HFFc6 (cell line): Measurements from ENCODE around the gene IMPACT. TPM values are rescaled to one million over a fixed set of nuclear protein-coding genes. Genes with fewer than 3 reads are reported as not detected.

Source experiments
- DNase-seq: peaks from one replicate; pipeline ENCODE4 v3.0.0-alpha.2; 2018
- H3K27ac Mint-ChIP-seq: 2 replicates; pipeline ENCODE4 v1.8.0; 2020; ENCODE audit warnings: mild to moderate bottlenecking, mixed read lengths
- H3K27me3 Mint-ChIP-seq: 2 replicates; pipeline ENCODE4 v1.8.0; 2021; ENCODE audit warnings: mild to moderate bottlenecking, moderate library complexity, mixed read lengths; ENCODE audit not compliant: insufficient read depth
- H3K36me3 Mint-ChIP-seq: 2 replicates; pipeline ENCODE4 v1.8.0; 2021; ENCODE audit warnings: low read depth, mixed read lengths
- H3K4me1 Mint-ChIP-seq: 2 replicates; pipeline ENCODE4 v1.8.0; 2020; ENCODE audit warnings: low read depth, mixed read lengths
- H3K4me3 Mint-ChIP-seq: 2 replicates; pipeline ENCODE4 v1.8.0; 2020; ENCODE audit warnings: mild to moderate bottlenecking, moderate library complexity, mixed read lengths
- H3K9me3 Mint-ChIP-seq: 2 replicates; pipeline ENCODE4 v1.8.0; 2020; ENCODE audit warnings: mild to moderate bottlenecking, mixed read lengths
- total RNA-seq, 6 experiments: library from RNA; stranded (reverse); fragmentation: NEBNext Ultra II Directional; extraction: Animal tissue kit (Norgen Biotek cat#: 25700); gene quantifications; 2 replicates in 1 of 6; 3 replicates in 5 of 6; pipeline ENCODE4 v1.2.3, GENCODE V29; 2021
- TF ChIP-seq, protein P1 (sequence below): fragments of 200-600 bp; sonication (generic); IDR thresholded peaks from 2 replicates; pipeline ENCODE4 v1.5.0; 2021; ENCODE audit warnings: antibody characterized with exemption, mild to moderate bottlenecking

Gene IMPACT
- total RNA-seq, 6 experiments from 2014 or later, result 37.5 to 49.6 (median 45.6) TPM

DNA sequence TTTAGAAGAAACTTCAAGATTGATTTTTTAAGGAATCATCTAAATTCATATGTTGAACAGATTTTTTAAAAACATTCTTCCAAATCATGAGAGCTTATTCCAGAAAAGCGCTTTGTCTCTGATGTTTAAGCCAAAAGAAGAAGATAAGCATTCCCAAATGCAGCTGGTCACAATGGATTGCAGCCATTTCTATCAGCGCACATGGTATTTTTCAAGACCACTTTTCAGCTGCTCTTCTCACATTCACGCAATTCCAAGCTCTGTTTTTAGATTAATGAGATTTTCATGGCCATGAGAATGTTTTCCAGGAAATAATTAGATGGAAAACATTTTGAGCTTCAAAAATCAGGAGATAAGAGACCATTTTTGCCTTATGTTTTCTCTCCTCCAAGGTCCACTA lies 37.5 kb upstream of the IMPACT start:
- Mint-ChIP-seq H3K27me3 (no peaks in the 10 kb centered on the region; the same call in 1 of the 2 replicates), H3K9me3 (no peaks in the 10 kb centered on the region), H3K4me1 (peaks cover 2% of the 10 kb centered on the region; the same call in 1 of the 2 replicates), H3K4me3 (no peak overlapping the region), H3K36me3 (no peaks in the 10 kb centered on the region), H3K27ac (no peak overlapping the region)
- DNase-seq, result no peak
- TF ChIP-seq, protein P1, sequence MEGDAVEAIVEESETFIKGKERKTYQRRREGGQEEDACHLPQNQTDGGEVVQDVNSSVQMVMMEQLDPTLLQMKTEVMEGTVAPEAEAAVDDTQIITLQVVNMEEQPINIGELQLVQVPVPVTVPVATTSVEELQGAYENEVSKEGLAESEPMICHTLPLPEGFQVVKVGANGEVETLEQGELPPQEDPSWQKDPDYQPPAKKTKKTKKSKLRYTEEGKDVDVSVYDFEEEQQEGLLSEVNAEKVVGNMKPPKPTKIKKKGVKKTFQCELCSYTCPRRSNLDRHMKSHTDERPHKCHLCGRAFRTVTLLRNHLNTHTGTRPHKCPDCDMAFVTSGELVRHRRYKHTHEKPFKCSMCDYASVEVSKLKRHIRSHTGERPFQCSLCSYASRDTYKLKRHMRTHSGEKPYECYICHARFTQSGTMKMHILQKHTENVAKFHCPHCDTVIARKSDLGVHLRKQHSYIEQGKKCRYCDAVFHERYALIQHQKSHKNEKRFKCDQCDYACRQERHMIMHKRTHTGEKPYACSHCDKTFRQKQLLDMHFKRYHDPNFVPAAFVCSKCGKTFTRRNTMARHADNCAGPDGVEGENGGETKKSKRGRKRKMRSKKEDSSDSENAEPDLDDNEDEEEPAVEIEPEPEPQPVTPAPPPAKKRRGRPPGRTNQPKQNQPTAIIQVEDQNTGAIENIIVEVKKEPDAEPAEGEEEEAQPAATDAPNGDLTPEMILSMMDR, result no peak

DNA sequence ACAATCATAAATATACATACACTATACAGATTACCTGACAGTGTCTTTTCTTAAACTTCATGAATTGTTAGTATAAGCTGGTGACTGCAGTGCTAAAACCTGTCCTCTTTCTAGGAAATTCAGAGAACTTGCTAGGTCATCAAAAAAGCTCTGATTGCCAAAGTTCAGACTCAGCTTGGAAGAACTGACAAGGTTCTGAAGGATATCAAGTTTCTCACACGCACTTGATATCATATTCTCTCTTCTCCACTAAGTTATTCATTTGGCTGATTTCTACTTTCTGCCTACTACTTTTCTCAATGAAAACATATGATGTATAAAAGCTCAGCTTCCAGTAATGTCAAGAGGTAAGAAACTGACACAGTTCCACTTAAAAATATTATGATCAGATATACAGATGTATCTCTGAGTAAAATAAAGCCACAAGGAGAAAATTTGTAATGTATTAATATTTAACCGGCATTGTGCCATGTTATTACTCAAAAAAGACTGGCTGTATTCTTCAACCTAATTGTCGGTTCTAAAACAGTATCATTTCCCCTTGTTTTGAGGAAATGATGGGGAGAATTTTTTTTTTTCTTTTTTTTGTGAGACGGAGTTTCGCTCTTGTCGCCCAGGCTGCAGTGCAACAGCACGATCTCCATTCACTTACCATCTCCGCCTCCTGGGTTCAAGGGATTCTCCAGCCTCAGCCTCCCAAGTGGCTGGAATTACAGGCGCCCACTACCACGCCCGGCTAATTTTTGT lies 31.2 kb upstream of the IMPACT start:
- H3K4me1 Mint-ChIP-seq, result peaks cover 25% of the 10 kb centered on the region
- no peaks in the 10 kb centered on the region for H3K36me3 Mint-ChIP-seq
- DNase-seq, result no peak
- H3K27me3 Mint-ChIP-seq, result no peaks in the 10 kb centered on the region; the same call in none of the 2 replicates
- H3K9me3 Mint-ChIP-seq, result no peaks in the 10 kb centered on the region
- H3K27ac Mint-ChIP-seq, result no peak overlapping the region
- TF ChIP-seq, protein P1, result no peak
- H3K4me3 Mint-ChIP-seq, result peak overlapping the region; percentile 5; the same call in 1 of the 2 replicates

DNA sequence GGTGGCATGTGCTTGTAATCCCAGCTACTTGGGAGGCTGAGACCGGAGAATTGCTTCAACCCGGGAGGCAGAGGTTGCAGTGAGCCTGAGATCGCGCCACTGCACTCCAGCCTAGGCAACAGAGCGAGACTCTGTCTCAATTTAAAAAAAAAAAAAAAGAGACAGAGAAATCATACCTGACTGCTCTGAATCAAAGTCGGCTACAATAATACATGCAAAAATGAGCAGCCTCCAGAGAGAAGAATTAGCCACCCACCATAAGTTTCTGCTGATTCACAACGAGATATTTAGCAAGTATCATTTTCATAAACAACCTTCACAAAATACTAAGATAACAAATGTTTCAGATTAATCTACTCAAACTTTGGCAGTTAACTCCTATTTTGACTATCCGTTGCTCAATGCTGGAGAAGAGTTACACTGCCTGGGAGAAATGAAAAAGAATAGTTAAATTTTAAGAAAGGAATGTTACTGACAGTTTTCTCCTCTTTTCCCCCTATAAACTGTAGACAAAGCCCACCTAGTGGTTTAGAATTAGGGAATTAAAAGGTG lies 30.3 kb upstream of the IMPACT start:
- Mint-ChIP-seq H3K4me3 (peak overlapping the region; percentile 50; the same call in 1 of the 2 replicates), H3K27ac (no peak overlapping the region), H3K27me3 (no peaks in the 10 kb centered on the region; the same call in 1 of the 2 replicates), H3K4me1 (peaks cover 30% of the 10 kb centered on the region), H3K9me3 (no peaks in the 10 kb centered on the region), H3K36me3 (no peaks in the 10 kb centered on the region)
- no peak for DNase-seq
- TF ChIP-seq, protein P1, result no peak

DNA sequence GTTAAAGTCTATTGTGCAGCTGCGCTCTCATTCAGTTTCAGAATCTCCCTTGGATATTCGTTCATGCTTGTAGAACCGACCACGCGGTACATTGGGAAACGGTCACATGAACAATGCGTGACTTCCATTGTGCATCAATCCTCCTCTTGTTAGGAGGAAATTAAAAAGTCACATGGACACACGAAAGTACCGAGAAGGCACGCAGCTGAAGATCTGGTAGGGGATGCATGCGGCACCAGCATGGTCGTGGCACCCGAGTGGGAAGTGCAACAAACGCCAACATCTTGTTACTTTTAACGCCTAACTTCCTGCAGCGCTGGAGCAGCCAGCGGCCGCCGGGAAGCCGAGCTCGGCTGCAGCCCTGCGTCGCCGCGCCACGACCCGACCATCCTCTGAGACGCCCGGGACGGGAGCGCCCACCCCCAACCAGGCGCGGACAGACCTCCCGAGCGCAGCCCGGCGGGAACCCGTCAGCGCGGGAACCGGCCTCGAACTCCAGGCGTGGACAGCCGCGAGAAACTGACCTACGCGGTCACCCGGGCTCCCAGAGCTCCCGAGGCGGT lies 29.3 kb upstream of the IMPACT start:
- TF ChIP-seq, protein P1, result no peak
- H3K27ac Mint-ChIP-seq, result peak overlapping the region; percentile 84
- no peaks in the 10 kb centered on the region for H3K36me3 Mint-ChIP-seq
- H3K4me1 Mint-ChIP-seq, result peaks cover 30% of the 10 kb centered on the region
- no peaks in the 10 kb centered on the region for H3K9me3 Mint-ChIP-seq
- H3K27me3 Mint-ChIP-seq, result no peaks in the 10 kb centered on the region; the same call in none of the 2 replicates
- DNase-seq, result peak; percentile 49
- H3K4me3 Mint-ChIP-seq, result peak overlapping the region; percentile 89

DNA sequence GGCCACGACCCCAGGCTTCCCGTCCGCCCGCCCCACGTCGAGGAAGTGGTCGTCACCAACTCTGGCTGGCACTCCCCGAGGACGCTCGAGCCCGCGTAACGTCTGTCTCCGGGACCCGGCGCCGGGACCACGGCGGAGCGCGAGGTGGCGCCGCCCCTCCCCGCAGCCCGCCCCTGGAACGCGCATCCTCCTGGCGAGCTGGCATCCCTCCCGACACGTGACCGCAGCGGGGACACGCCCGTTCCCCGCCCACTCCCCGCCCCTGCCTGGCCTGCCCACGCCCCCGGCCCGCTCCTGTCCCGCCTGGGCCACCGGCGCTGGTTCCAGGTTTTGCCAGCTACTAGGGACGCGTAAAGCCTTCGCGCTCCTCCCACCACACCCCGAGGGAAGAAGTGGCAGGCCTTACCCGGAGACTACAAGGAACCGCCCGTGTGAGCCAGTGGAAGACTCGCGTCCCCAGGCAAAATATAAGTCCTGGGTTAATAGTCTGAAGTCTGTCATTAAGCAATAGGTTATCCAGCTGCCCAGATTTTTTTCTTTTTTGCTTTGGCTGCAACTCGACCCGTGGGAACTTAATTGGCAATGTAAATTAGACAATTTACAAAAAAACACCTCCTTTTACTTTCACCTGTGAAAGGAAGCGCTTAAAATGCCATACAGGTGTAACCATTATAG lies 28.6 kb upstream of the IMPACT start, which contains the start of gene OSBPL1A:
OSBPL1A (minus strand) TSS at position 131 of the 675 bp plus-strand sequence. CDS start 20,291 bp downstream, outside the sequence.
- Mint-ChIP-seq H3K4me1 (peaks cover 30% of the 10 kb centered on the region), H3K27ac (peak within 1 kb of the TSS; percentile 84), H3K36me3 (no peaks in the 10 kb centered on the region), H3K27me3 (no peaks in the 10 kb centered on the region; the same call in none of the 2 replicates), H3K4me3 (peak within 1 kb of the TSS; percentile 89), H3K9me3 (no peaks in the 10 kb centered on the region)
- DNase-seq, result peak; percentile 87
- TF ChIP-seq, protein P1, result peak; percentile 17; the same call in 1 of the 2 replicates
